AG04450 (cell line): Measurements from ENCODE around the gene FOXO6. TPM values are rescaled to one million over a fixed set of nuclear protein-coding genes. Genes with fewer than 3 reads are reported as not detected.

Experiments used
- CTCF ChIA-PET: fragments of 300-600, 350-600 bp; formaldehyde crosslinking; extraction: SDS; loops from one replicate; lab custom pipeline; 2022; ENCODE audit warnings: antibody characterized with exemption, inconsistent platforms; lab: Charles Lee
- POLR2A ChIA-PET: fragments of 350-600 bp; formaldehyde crosslinking; extraction: SDS; loops from one replicate; lab custom pipeline; 2021; ENCODE audit warnings: antibody characterized with exemption, inconsistent platforms; lab: Yijun Ruan, JAX
- DNase-seq: peaks from one replicate; pipeline ENCODE4 v3.0.0-alpha.2; 2011; ENCODE audit warnings: low read depth, low spot score
- H3K27ac ChIP-seq: one replicate; pipeline ENCODE4 v1.5.1; 2012; ENCODE audit warnings: low read depth, low read length, control low read depth
- H3K27me3 ChIP-seq: one replicate; pipeline ENCODE4 v1.6.0; 2012; ENCODE audit warnings: low read length; ENCODE audit not compliant: control insufficient read depth, insufficient read depth
- H3K4me3 ChIP-seq: 2 replicates; pipeline ENCODE4 v1.5.1; 2011; ENCODE audit warnings: mild to moderate bottlenecking, low read depth, low read length, control low read depth
- H3K9me3 ChIP-seq: 2 replicates; pipeline ENCODE4 v1.5.1; 2012; ENCODE audit warnings: low read length; ENCODE audit not compliant: control insufficient read depth, insufficient read depth
- polyA plus RNA-seq: library from polyadenylated mRNA; depleted of rRNA; stranded (reverse); fragments of >200 nt; gene quantifications from 2 replicates; pipeline ENCODE4 v1.2.3, GENCODE V29; 2011
- TF ChIP-seq, protein P1 (sequence below): IDR thresholded peaks from 2 replicates; pipeline ENCODE4 v1.5.1; 2011; ENCODE audit warnings: low read depth, low read length, control low read depth, inconsistent platforms

Gene FOXO6
- polyA plus RNA-seq, 1 experiment: not detected

DNA sequence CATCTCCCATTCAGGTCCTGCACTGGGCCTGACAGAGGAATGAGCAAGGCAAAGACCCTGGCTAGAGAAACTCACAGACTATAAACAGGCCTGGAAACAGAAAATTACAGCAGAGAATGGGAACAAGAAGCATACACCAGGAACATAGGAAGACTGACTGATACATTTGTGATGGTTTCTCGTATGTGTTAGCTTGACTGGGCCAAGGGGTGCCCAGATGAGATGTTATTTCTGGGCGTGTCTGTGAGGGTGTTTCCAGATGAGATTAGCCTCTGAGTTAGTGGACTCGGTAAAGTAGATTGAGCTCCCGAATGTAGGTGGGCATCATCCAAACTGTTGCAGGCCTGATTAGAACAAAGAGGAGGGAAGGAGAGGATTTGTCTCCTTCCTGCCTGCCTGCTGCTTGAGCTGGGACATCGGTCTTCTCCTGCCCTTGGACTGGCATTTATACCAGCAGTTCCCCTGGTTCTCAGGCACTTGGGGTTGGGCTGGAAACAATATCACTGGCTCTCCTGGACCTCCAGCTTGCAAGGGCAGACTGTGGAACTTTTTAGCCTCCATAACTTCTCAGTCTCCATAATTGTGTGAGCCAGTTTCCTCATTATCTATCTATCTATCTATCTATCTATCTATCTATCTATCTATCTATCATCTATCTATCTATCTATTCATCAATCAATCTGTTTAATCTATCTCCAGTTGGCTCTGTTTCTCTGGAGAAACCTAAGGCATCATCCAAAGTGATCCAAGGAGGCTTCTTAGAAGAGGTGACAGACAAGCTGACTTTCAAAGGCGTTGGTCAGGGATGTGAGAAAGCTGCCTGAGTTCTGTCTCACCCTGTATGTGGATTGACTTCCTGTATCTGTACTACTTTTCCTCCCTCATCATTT lies 9.7 kb upstream of the FOXO6 start:
- ChIA-PET POLR2A (interaction anchor here (0.6 kb wide), 1 partner anchor 35 kb away, joined by 3 read pairs; no protein-coding TSS in a partner anchor), CTCF (interaction anchor here (0.7 kb wide), 1 partner anchor 9 kb away, joined by 3 read pairs; no protein-coding TSS in a partner anchor)
- TF ChIP-seq, protein P1, sequence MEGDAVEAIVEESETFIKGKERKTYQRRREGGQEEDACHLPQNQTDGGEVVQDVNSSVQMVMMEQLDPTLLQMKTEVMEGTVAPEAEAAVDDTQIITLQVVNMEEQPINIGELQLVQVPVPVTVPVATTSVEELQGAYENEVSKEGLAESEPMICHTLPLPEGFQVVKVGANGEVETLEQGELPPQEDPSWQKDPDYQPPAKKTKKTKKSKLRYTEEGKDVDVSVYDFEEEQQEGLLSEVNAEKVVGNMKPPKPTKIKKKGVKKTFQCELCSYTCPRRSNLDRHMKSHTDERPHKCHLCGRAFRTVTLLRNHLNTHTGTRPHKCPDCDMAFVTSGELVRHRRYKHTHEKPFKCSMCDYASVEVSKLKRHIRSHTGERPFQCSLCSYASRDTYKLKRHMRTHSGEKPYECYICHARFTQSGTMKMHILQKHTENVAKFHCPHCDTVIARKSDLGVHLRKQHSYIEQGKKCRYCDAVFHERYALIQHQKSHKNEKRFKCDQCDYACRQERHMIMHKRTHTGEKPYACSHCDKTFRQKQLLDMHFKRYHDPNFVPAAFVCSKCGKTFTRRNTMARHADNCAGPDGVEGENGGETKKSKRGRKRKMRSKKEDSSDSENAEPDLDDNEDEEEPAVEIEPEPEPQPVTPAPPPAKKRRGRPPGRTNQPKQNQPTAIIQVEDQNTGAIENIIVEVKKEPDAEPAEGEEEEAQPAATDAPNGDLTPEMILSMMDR: no peak
- no peak for DNase-seq
- no peak overlapping the region for H3K27ac ChIP-seq
- H3K27me3 ChIP-seq: peaks cover 16% of the 10 kb centered on the region
- H3K9me3 ChIP-seq: no peaks in the 10 kb centered on the region
- no peak overlapping the region for H3K4me3 ChIP-seq

DNA sequence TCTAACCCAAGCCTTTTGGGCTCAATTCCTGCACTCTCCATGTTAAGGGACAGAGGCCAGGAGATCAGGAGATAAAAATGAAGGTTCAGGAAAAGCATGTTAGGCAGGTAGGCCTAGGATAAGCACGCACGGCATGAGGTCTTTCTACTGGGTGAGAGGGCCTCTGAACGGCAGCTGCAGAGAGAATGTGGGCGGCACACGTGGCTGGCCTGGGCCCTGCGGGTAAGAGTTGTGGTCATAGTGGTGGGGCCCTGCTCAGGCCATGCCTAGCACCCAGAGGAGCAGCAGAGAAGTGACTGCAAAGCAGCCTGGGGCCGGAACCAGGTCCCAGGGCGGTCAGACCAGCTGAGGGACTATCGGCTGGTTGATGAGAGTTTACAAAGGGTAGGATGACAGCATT lies 7.5 kb upstream of the FOXO6 start:
- H3K27ac ChIP-seq: no peak overlapping the region
- TF ChIP-seq, protein P1: no peak
- ChIA-PET CTCF (no interaction called here), POLR2A (no interaction called here)
- H3K4me3 ChIP-seq: no peak overlapping the region
- H3K27me3 ChIP-seq: peaks cover 12% of the 10 kb centered on the region
- no peak for DNase-seq
- no peaks in the 10 kb centered on the region for H3K9me3 ChIP-seq

DNA sequence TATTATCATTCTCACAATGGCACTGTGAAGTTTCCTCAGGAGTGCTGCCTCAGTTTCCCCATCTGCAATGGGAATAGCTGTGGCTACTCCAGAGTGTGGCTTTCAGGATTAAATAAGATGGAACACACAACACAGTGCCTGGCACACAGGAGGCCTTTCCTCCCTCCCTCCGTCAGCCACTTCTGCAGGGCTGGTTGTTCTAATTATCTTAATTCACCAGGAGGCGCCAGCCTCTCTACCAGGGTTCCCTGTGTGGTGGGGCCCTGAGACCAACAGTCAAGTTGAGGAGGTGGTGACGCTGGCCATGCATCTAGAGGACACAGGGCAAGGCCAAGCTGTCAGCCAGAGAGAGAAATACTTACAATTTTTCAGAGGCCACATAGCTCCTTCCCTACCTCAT lies 6.3 kb upstream of the FOXO6 start:
- H3K27ac ChIP-seq: no peak overlapping the region
- no peak overlapping the region for H3K4me3 ChIP-seq
- TF ChIP-seq, protein P1: no peak
- ChIA-PET CTCF (no interaction called here), POLR2A (no interaction called here)
- DNase-seq: no peak
- H3K27me3 ChIP-seq: peaks cover 9% of the 10 kb centered on the region
- no peaks in the 10 kb centered on the region for H3K9me3 ChIP-seq

DNA sequence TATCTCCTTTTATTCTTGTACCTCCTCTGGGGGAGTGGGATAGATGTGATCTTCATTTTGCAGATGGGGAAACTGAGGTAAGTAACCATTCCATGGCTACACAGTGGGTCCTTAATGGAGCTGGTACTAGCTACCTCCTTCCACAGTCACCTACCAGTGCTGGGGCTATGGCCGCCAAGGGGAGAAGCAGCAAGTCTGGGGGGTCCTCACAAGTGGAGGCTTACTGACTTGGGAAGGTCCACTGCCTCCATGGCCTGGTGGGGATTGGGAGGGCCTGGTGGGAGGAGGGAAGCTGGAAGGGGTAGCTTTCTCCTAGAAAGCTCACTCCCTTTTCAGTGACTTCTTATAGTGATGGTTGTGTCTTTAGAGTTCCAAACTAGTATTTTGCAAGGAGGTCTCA lies 5.9 kb upstream of the FOXO6 start:
- Histone ChIP-seq H3K27ac (no peak overlapping the region), H3K27me3 (peaks cover 9% of the 10 kb centered on the region), H3K4me3 (no peak overlapping the region), H3K9me3 (no peaks in the 10 kb centered on the region)
- no peak for DNase-seq
- CTCF ChIA-PET: no interaction called here
- POLR2A ChIA-PET: no interaction called here
- TF ChIP-seq, protein P1: no peak

DNA sequence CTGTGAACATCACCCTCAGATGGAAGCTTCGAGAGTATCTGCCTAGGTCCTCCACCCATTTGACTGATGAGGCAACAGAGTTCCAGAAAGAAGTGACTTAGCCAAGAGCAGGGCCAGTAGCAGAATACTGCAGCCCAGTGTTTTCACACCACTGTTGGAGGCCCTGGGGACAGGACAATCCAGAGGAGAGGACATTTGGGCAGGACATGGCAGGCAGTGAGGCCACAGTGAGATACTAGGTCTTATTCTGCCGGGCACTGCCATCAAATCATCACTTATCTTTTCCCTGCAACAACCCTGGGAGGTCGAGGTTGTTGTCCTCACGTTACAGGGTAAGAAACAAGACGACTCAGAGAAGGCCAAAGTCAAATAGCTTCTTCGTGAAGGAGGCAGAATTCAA lies 5.5 kb upstream of the FOXO6 start:
- Histone ChIP-seq H3K9me3 (no peaks in the 10 kb centered on the region), H3K4me3 (no peak overlapping the region), H3K27me3 (peaks cover 9% of the 10 kb centered on the region), H3K27ac (no peak overlapping the region)
- POLR2A ChIA-PET: no interaction called here
- no peak for DNase-seq
- TF ChIP-seq, protein P1: no peak
- CTCF ChIA-PET: no interaction called here
